Measurements from ENCODE around the gene PPP2CA.
"Not testable (repeated sequence)": the region's sequence is repeated elsewhere in the genome, so short reads cannot be mapped to it uniquely, and the experiment has no call there.

Gene PPP2CA

GRCh38 chr5:134226441-134227192 lies 744 bp upstream of the PPP2CA start:
- H3K36me3 Mint-ChIP-seq (ENCODE audit: low read depth), result peaks cover 15% of the 10 kb centered on the region
- peak overlapping the region; percentile 85 for H3K4me3 Mint-ChIP-seq
- no peaks in the 10 kb centered on the region for H3K9me3 Mint-ChIP-seq
- H3K27me3 Mint-ChIP-seq (ENCODE audit: low read depth), result no peaks in the 10 kb centered on the region
- H3K4me1 Mint-ChIP-seq (ENCODE audit: low read depth), result peaks cover 39% of the 10 kb centered on the region
- peak overlapping the region; percentile 95 for H3K27ac Mint-ChIP-seq

GRCh38 chr5:134224888-134225779 lies 739 bp downstream of the PPP2CA start:
- Mint-ChIP-seq H3K4me3 (peak overlapping the region; percentile 85), H3K9me3 (no peaks in the 10 kb centered on the region), H3K4me1 (ENCODE audit: low read depth) (peaks cover 45% of the 10 kb centered on the region)

GRCh38 chr5:134223406-134224248 lies 2.2 kb downstream of the PPP2CA start:
- Mint-ChIP-seq H3K4me3 (peak overlapping the region; percentile 85), H3K27me3 (ENCODE audit: low read depth) (no peaks in the 10 kb centered on the region), H3K27ac (no peak overlapping the region), H3K4me1 (ENCODE audit: low read depth) (peaks cover 54% of the 10 kb centered on the region), H3K36me3 (ENCODE audit: low read depth) (peaks cover 22% of the 10 kb centered on the region), H3K9me3 (no peaks in the 10 kb centered on the region)

More at GRCh38 chr5:134224888-134225779, 739 bp downstream of the PPP2CA start:
- Mint-ChIP-seq H3K27me3 (ENCODE audit: low read depth) (no peaks in the 10 kb centered on the region), H3K36me3 (ENCODE audit: low read depth) (peaks cover 19% of the 10 kb centered on the region), H3K27ac (peak overlapping the region; percentile 95)

GRCh38 chr5:134221690-134222089 lies 4.2 kb downstream of the PPP2CA start:
- Mint-ChIP-seq H3K4me1 (ENCODE audit: low read depth) (peaks cover 48% of the 10 kb centered on the region), H3K36me3 (ENCODE audit: low read depth) (peaks cover 23% of the 10 kb centered on the region)
- not testable (repeated sequence) for H3K4me3 Mint-ChIP-seq; H3K9me3 Mint-ChIP-seq; H3K27ac Mint-ChIP-seq; H3K27me3 Mint-ChIP-seq (ENCODE audit: low read depth)

GRCh38 chr5:134215757-134216156 lies 10.1 kb downstream of the PPP2CA start:
- Mint-ChIP-seq H3K36me3 (ENCODE audit: low read depth) (peaks cover 9% of the 10 kb centered on the region), H3K4me3 (no peak overlapping the region), H3K27ac (no peak overlapping the region), H3K27me3 (ENCODE audit: low read depth) (no peaks in the 10 kb centered on the region), H3K9me3 (no peaks in the 10 kb centered on the region), H3K4me1 (ENCODE audit: low read depth) (peaks cover 30% of the 10 kb centered on the region)

GRCh38 chr5:134211263-134212031 lies 14.4 kb downstream of the PPP2CA start:
- peaks cover 16% of the 10 kb centered on the region for H3K4me1 Mint-ChIP-seq (ENCODE audit: low read depth)
- not testable (repeated sequence) for H3K4me3 Mint-ChIP-seq

GRCh38 chr5:134209477-134210245 lies 16.2 kb downstream of the PPP2CA start:
- Mint-ChIP-seq H3K27ac (no peak overlapping the region), H3K4me3 (no peak overlapping the region), H3K27me3 (ENCODE audit: low read depth) (no peaks in the 10 kb centered on the region), H3K4me1 (ENCODE audit: low read depth) (peaks cover 16% of the 10 kb centered on the region), H3K9me3 (no peaks in the 10 kb centered on the region), H3K36me3 (ENCODE audit: low read depth) (peaks cover 5% of the 10 kb centered on the region)

More at GRCh38 chr5:134211263-134212031, 14.4 kb downstream of the PPP2CA start:
- not testable (repeated sequence) for H3K27ac Mint-ChIP-seq; H3K27me3 Mint-ChIP-seq (ENCODE audit: low read depth); H3K9me3 Mint-ChIP-seq; H3K36me3 Mint-ChIP-seq (ENCODE audit: low read depth)

- Mint-ChIP-seq H3K27me3 (ENCODE audit: low read depth) (no peaks in the 10 kb centered on the region), H3K4me3 (no peak overlapping the region), H3K9me3 (no peaks in the 10 kb centered on the region), H3K27ac (no peak overlapping the region), H3K36me3 (ENCODE audit: low read depth) (peaks cover 13% of the 10 kb centered on the region), H3K4me1 (ENCODE audit: low read depth) (peaks cover 12% of the 10 kb centered on the region)
These were observed 18.2 kb downstream of the PPP2CA start for GRCh38 chr5:134207696-134208095.

- Mint-ChIP-seq H3K4me3 (no peak overlapping the region), H3K27ac (no peak overlapping the region), H3K27me3 (ENCODE audit: low read depth) (no peaks in the 10 kb centered on the region), H3K9me3 (no peaks in the 10 kb centered on the region), H3K4me1 (ENCODE audit: low read depth) (peaks cover 10% of the 10 kb centered on the region), H3K36me3 (ENCODE audit: low read depth) (peaks cover 22% of the 10 kb centered on the region)
These were observed 19.2 kb downstream of the PPP2CA start for GRCh38 chr5:134206627-134207160.

- H3K4me1 Mint-ChIP-seq (ENCODE audit: low read depth), result peaks cover 10% of the 10 kb centered on the region
- no peaks in the 10 kb centered on the region for H3K27me3 Mint-ChIP-seq (ENCODE audit: low read depth)
- H3K9me3 Mint-ChIP-seq, result no peaks in the 10 kb centered on the region
- H3K36me3 Mint-ChIP-seq (ENCODE audit: low read depth), result peaks cover 36% of the 10 kb centered on the region
- no peak overlapping the region for H3K4me3 Mint-ChIP-seq
- no peak overlapping the region for H3K27ac Mint-ChIP-seq
These were observed 21.3 kb downstream of the PPP2CA start for GRCh38 chr5:134204575-134204974.

GRCh38 chr5:134203630-134204029 lies 22.2 kb downstream of the PPP2CA start:
- no peak overlapping the region for H3K27ac Mint-ChIP-seq
- H3K4me3 Mint-ChIP-seq, result no peak overlapping the region
- H3K4me1 Mint-ChIP-seq (ENCODE audit: low read depth), result peaks cover 6% of the 10 kb centered on the region
- H3K27me3 Mint-ChIP-seq (ENCODE audit: low read depth), result no peaks in the 10 kb centered on the region
- peaks cover 41% of the 10 kb centered on the region for H3K36me3 Mint-ChIP-seq (ENCODE audit: low read depth)
- no peaks in the 10 kb centered on the region for H3K9me3 Mint-ChIP-seq

GRCh38 chr5:134195666-134196065 lies 30.2 kb downstream of the PPP2CA start:
- Mint-ChIP-seq H3K4me3 (no peak overlapping the region), H3K4me1 (ENCODE audit: low read depth) (no peaks in the 10 kb centered on the region), H3K27ac (no peak overlapping the region), H3K9me3 (no peaks in the 10 kb centered on the region), H3K36me3 (ENCODE audit: low read depth) (peaks cover 31% of the 10 kb centered on the region), H3K27me3 (ENCODE audit: low read depth) (no peaks in the 10 kb centered on the region)

GRCh38 chr5:134189031-134189430 lies 36.8 kb downstream of the PPP2CA start:
- Mint-ChIP-seq H3K27me3 (ENCODE audit: low read depth) (no peaks in the 10 kb centered on the region), H3K4me3 (no peak overlapping the region), H3K36me3 (ENCODE audit: low read depth) (no peaks in the 10 kb centered on the region), H3K4me1 (ENCODE audit: low read depth) (no peaks in the 10 kb centered on the region), H3K9me3 (no peaks in the 10 kb centered on the region), H3K27ac (no peak overlapping the region)

Data from T-helper 1 cell treated with Interleukin-12 subunit alpha and Interleukin-12 subunit beta and Interleukin-4 antibody, amounts not matched to agents 30 μg/mL and 1 μg/mL, for 36 hours (primary cell).